CD4-positive, CD25-positive, alpha-beta regulatory T cell (primary cell): ENCODE data around the gene RAB28. TPM values are rescaled to one million over a fixed set of nuclear protein-coding genes. Genes with fewer than 3 reads are reported as not detected.

Source experiments
- ATAC-seq, 2 donors: fragments of 150-1000 bp; cut with Tn5 transposase; one replicate each; pipeline ENCODE4 v1.10.0; 2021; ENCODE audit warnings: low read depth in 2 of 2, moderate number of reproducible peaks in 2 of 2, moderate library complexity in 1 of 2
- DNase-seq, 3 donors: peaks; one replicate each; pipeline versions ENCODE4 v3.0.0 to v3.0.0-alpha.2; 2012 to 2022; ENCODE audit warnings: mixed read lengths in 1 of 3
- H3K27ac ChIP-seq: one replicate; pipeline ENCODE4 v1.7.0; 2013; ENCODE audit warnings: mild to moderate bottlenecking, low read length; ENCODE audit not compliant: insufficient read depth, poor library complexity, severe bottlenecking
- H3K27me3 ChIP-seq: one replicate; pipeline ENCODE4 v1.7.0; 2013; ENCODE audit warnings: low read length; ENCODE audit not compliant: control insufficient read depth, insufficient read depth
- H3K36me3 ChIP-seq: one replicate; pipeline ENCODE4 v1.7.0; 2013; ENCODE audit warnings: mild to moderate bottlenecking, low read length, moderate library complexity; ENCODE audit not compliant: control insufficient read depth, insufficient read depth
- H3K4me1 ChIP-seq: 2 replicates; pipeline ENCODE4 v1.7.0; 2013; ENCODE audit warnings: mild to moderate bottlenecking, low read length; ENCODE audit not compliant: insufficient read depth, control insufficient read depth, poor library complexity, severe bottlenecking
- H3K4me3 ChIP-seq: one replicate; pipeline ENCODE4 v1.7.0; 2013; ENCODE audit warnings: low read depth, mild to moderate bottlenecking, low read length, moderate library complexity
- H3K9me3 ChIP-seq, 2 experiments: 1 replicate in 1 of 2; 2 replicates in 1 of 2; pipeline ENCODE4 v1.7.0; 2013; ENCODE audit warnings: low read length in 2 of 2, mild to moderate bottlenecking in 1 of 2, moderate library complexity in 1 of 2; ENCODE audit not compliant: control insufficient read depth in 2 of 2
- H3K27ac Mint-ChIP-seq, 3 donors: one replicate each; pipeline ENCODE4 v1.8.0; 2020 to 2022; ENCODE audit warnings: mild to moderate bottlenecking in 3 of 3, mixed read lengths in 3 of 3, moderate library complexity in 2 of 3
- H3K27me3 Mint-ChIP-seq: one replicate; pipeline ENCODE4 v1.8.0; 2022; ENCODE audit warnings: mild to moderate bottlenecking, mixed read lengths
- H3K36me3 Mint-ChIP-seq: one replicate; pipeline ENCODE4 v1.8.0; 2020; ENCODE audit warnings: mixed read lengths
- H3K4me1 Mint-ChIP-seq, 4 donors: one replicate each; pipeline ENCODE4 v1.8.0; 2020 to 2022; ENCODE audit warnings: mixed read lengths in 4 of 4, mild to moderate bottlenecking in 1 of 4
- H3K4me3 Mint-ChIP-seq, 4 donors: one replicate each; pipeline ENCODE4 v1.8.0; 2020 to 2022; ENCODE audit warnings: mild to moderate bottlenecking in 4 of 4, mixed read lengths in 4 of 4, moderate library complexity in 3 of 4
- H3K9me3 Mint-ChIP-seq, 7 donors: one replicate each; pipeline ENCODE4 v1.8.0; 2020 to 2022; ENCODE audit warnings: mixed read lengths in 7 of 7, mild to moderate bottlenecking in 3 of 7, moderate library complexity in 2 of 7
- polyA plus RNA-seq, 4 donors: library from polyadenylated mRNA; unstranded; fragments of 300-500 nt; fragmentation: Illumina TruSeq; gene quantifications; one replicate each; pipeline ENCODE4 v1.2.3, GENCODE V29; 2021
- total RNA-seq: library from RNA; stranded (reverse); gene quantifications from one replicate; pipeline ENCODE4 v1.2.3, GENCODE V29; 2022

Gene RAB28
- total and polyA plus RNA-seq, 5 donors from 2014 or later: 7.5 to 18.2 (median 15.5) TPM

- H3K4me1 ChIP-seq: no peaks in the 10 kb centered on the region
- no peaks in the 10 kb centered on the region for H3K27me3 Mint-ChIP-seq
- no peak for ATAC-seq
- no peak overlapping the region for H3K4me3 ChIP-seq
- H3K36me3 Mint-ChIP-seq: peaks cover 28% of the 10 kb centered on the region
- H3K4me3 Mint-ChIP-seq: peak overlapping the region in 1 of 4 donors; percentile 12
- no peak overlapping the region for H3K27ac ChIP-seq
- H3K4me1 Mint-ChIP-seq: peaks cover 13 to 28% (median 21%) of the 10 kb centered on the region in 4 donors
- peaks cover 0 to 10% (median 4%) of the 10 kb centered on the region in 7 donors for H3K9me3 Mint-ChIP-seq
- DNase-seq: peak in 1 of 3 donors; percentile 15
- no peaks in the 10 kb centered on the region for H3K36me3 ChIP-seq
- H3K27ac Mint-ChIP-seq: peak overlapping the region in 1 of 3 donors; percentile 30
- H3K9me3 ChIP-seq: peaks cover 0 to 3% of the 10 kb centered on the region in 2 experiments
- H3K27me3 ChIP-seq: no peaks in the 10 kb centered on the region
Observed at GRCh38 chr4:13386405-13387107, 97.6 kb downstream of the RAB28 start.

DNA sequence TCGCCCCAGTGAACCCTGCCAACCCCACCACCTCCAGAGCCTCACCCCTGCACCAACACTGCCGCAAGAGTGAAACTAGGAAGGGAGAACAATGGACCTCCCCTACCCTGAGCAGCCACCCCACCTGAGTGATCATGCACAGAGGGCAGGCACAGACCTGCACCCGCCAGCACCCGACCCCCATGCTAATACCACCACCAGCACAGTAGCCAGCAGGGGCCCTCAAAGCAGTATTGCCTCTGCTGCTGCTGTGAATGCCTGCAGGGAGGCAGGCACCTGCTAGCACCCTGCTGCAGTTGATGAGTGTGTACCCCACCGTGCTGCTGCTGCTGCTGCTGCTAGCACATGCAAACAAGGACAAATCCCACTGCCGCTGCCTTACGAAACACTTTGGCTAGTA lies 100.1 kb downstream of the RAB28 start:
- Mint-ChIP-seq H3K27me3 (no peaks in the 10 kb centered on the region), H3K27ac (no peak overlapping the region), H3K9me3 (peaks cover 0 to 9% (median 4%) of the 10 kb centered on the region in 7 donors), H3K4me3 (no peak overlapping the region), H3K36me3 (peaks cover 30% of the 10 kb centered on the region), H3K4me1 (peaks cover 13 to 22% (median 20%) of the 10 kb centered on the region in 4 donors)
- H3K4me1 ChIP-seq: no peaks in the 10 kb centered on the region
- no peaks in the 10 kb centered on the region for H3K36me3 ChIP-seq
- no peak overlapping the region for H3K27ac ChIP-seq
- H3K9me3 ChIP-seq: peaks cover 0 to 3% of the 10 kb centered on the region in 2 experiments
- H3K27me3 ChIP-seq: no peaks in the 10 kb centered on the region
- ATAC-seq (no peak), DNase-seq (no peak)
- no peak overlapping the region for H3K4me3 ChIP-seq

DNA sequence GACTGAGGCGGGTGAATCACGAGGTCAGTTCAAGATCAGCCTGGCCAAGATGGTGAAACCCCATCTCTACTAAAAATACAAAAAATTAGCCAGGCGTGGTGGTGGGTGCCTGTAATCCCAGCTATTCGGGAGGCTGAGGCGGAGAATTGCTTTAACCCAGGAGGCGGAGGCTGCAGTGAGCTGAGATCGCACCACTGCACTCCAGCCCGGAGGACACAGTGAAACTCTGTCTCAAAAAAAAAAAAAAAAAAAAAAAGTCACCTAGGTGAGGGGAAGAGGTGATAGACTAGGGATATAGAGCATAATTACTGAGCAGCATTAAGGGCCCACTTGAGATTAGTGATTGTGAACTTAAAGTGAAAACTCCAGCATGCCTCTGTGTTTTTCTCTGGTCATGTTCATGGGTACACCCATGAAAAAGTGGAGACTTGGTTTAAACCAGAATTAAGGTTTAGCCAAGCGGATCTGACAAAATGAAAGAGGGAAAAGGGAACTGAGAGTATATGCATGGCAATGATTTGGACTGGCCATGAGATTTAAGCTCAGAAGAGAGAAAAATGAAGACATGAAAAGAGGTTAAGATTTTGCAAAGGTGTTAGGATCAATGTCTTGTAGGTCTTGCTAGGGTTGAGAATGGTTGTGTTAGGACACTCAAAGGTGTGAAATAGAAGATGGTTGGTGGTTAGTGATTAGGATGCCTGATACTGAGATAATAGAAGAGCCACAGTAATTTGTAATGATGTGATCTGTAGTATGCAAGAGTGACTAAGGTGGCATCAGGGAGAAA lies 105.0 kb downstream of the RAB28 start:
- H3K27me3 ChIP-seq: no peaks in the 10 kb centered on the region
- Mint-ChIP-seq H3K9me3 (no peaks in the 10 kb centered on the region), H3K36me3 (peaks cover 13% of the 10 kb centered on the region), H3K4me3 (no peak overlapping the region), H3K27me3 (no peaks in the 10 kb centered on the region), H3K4me1 (peaks cover 0 to 2% (median under 1%) of the 10 kb centered on the region in 4 donors), H3K27ac (no peak overlapping the region)
- peaks cover 10% of the 10 kb centered on the region for H3K36me3 ChIP-seq
- H3K9me3 ChIP-seq: no peaks in the 10 kb centered on the region
- no peaks in the 10 kb centered on the region for H3K4me1 ChIP-seq
- DNase-seq: no peak
- ATAC-seq: no peak
- no peak overlapping the region for H3K4me3 ChIP-seq
- no peak overlapping the region for H3K27ac ChIP-seq

GRCh38 chr4:13371048-13371447 lies 113.1 kb downstream of the RAB28 start:
- no peak overlapping the region for H3K27ac Mint-ChIP-seq
- no peak for ATAC-seq
- no peaks in the 10 kb centered on the region for H3K27me3 Mint-ChIP-seq
- H3K27me3 ChIP-seq: no peaks in the 10 kb centered on the region
- no peaks in the 10 kb centered on the region for H3K9me3 ChIP-seq
- H3K27ac ChIP-seq: no peak overlapping the region
- no peaks in the 10 kb centered on the region for H3K9me3 Mint-ChIP-seq
- H3K4me1 Mint-ChIP-seq: peaks cover 0 to 7% (median 2%) of the 10 kb centered on the region in 4 donors
- H3K4me3 ChIP-seq: no peak overlapping the region
- H3K4me1 ChIP-seq: no peaks in the 10 kb centered on the region
- H3K36me3 Mint-ChIP-seq: peaks cover 34% of the 10 kb centered on the region
- no peak for DNase-seq
- H3K4me3 Mint-ChIP-seq: no peak overlapping the region
- H3K36me3 ChIP-seq: no peaks in the 10 kb centered on the region

GRCh38 chr4:13368217-13368616 lies 115.9 kb downstream of the RAB28 start:
- H3K9me3 ChIP-seq: no peaks in the 10 kb centered on the region
- ATAC-seq: no peak
- H3K4me3 Mint-ChIP-seq: no peak overlapping the region
- peaks cover 0 to 7% (median 2%) of the 10 kb centered on the region in 4 donors for H3K4me1 Mint-ChIP-seq
- DNase-seq: no peak
- no peaks in the 10 kb centered on the region for H3K4me1 ChIP-seq
- H3K36me3 ChIP-seq: no peaks in the 10 kb centered on the region
- H3K9me3 Mint-ChIP-seq: no peaks in the 10 kb centered on the region
- H3K36me3 Mint-ChIP-seq: peaks cover 26% of the 10 kb centered on the region
- no peak overlapping the region for H3K4me3 ChIP-seq
- H3K27ac ChIP-seq: no peak overlapping the region
- no peak overlapping the region for H3K27ac Mint-ChIP-seq
- H3K27me3 ChIP-seq: no peaks in the 10 kb centered on the region
- H3K27me3 Mint-ChIP-seq: no peaks in the 10 kb centered on the region

DNA sequence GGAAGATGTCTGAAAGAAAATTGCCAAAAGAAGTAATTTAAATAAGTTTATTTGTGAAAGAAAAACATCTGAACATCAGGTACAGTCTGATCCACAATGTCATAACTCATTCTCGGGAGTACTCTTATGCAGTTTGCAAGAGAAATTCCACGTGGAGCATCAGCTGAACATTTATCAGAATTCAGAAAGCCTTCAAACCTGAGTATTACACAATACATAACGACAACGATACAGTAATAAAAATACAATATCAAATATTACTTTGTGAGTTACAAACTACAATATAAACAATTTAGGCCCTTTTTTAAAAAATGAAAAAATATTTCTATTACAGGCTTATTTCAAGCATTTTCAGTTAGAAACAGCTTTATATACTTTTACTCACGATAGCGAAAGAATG lies 116.4 kb downstream of the RAB28 start:
- no peaks in the 10 kb centered on the region for H3K9me3 Mint-ChIP-seq
- no peaks in the 10 kb centered on the region for H3K36me3 ChIP-seq
- peaks cover 0 to 7% (median 3%) of the 10 kb centered on the region in 4 donors for H3K4me1 Mint-ChIP-seq
- no peaks in the 10 kb centered on the region for H3K9me3 ChIP-seq
- H3K36me3 Mint-ChIP-seq: peaks cover 26% of the 10 kb centered on the region
- DNase-seq (no peak), ATAC-seq (no peak)
- H3K27me3 Mint-ChIP-seq: no peaks in the 10 kb centered on the region
- H3K27me3 ChIP-seq: no peaks in the 10 kb centered on the region
- no peak overlapping the region for H3K27ac ChIP-seq
- no peak overlapping the region for H3K4me3 Mint-ChIP-seq
- no peak overlapping the region for H3K4me3 ChIP-seq
- H3K27ac Mint-ChIP-seq: no peak overlapping the region
- H3K4me1 ChIP-seq: no peaks in the 10 kb centered on the region

GRCh38 chr4:13367244-13367643 lies 116.9 kb downstream of the RAB28 start:
- no peaks in the 10 kb centered on the region for H3K27me3 ChIP-seq
- ATAC-seq (no peak), DNase-seq (no peak)
- no peaks in the 10 kb centered on the region for H3K4me1 ChIP-seq
- H3K4me1 Mint-ChIP-seq: peaks cover 0 to 7% (median 3%) of the 10 kb centered on the region in 4 donors
- H3K36me3 ChIP-seq: no peaks in the 10 kb centered on the region
- no peak overlapping the region for H3K27ac ChIP-seq
- peaks cover 0 to 2% (median 0%) of the 10 kb centered on the region in 7 donors for H3K9me3 Mint-ChIP-seq
- H3K4me3 Mint-ChIP-seq: no peak overlapping the region
- peaks cover 26% of the 10 kb centered on the region for H3K36me3 Mint-ChIP-seq
- H3K9me3 ChIP-seq: no peaks in the 10 kb centered on the region
- no peak overlapping the region for H3K27ac Mint-ChIP-seq
- H3K4me3 ChIP-seq: no peak overlapping the region
- H3K27me3 Mint-ChIP-seq: no peaks in the 10 kb centered on the region
